Stomach (tissue), 9 donors: ENCODE data around the gene DISP3. TPM values are rescaled to one million over a fixed set of nuclear protein-coding genes. Genes with fewer than 3 reads are reported as not detected.

Experiments
- DNase-seq, 2 donors: peaks; one replicate each; pipeline versions ENCODE4 v3.0.0 to v3.0.0-alpha.2; 2013 to 2019
- H3K27ac ChIP-seq, 5 donors: fragments of 200-600 bp in 4 of 5; sonication (generic) in 4 of 5; one replicate each; pipeline ENCODE4 v1.5.1; 2013 to 2019; ENCODE audit warnings: mild to moderate bottlenecking in 1 of 5, moderate library complexity in 1 of 5
- H3K27me3 ChIP-seq, 3 donors: fragments of 200-600 bp; sonication (generic); one replicate each; pipeline ENCODE4 v1.5.1; 2017 to 2019; ENCODE audit warnings: mixed run types in 1 of 3
- H3K36me3 ChIP-seq, 4 donors: fragments of 200-600 bp; sonication (generic); 1 replicate in 3 of 4; 2 replicates in 1 of 4; pipeline ENCODE4 v1.5.1; 2016 to 2019
- H3K4me1 ChIP-seq, 4 donors: fragments of 200-600 bp; sonication (generic); one replicate each; pipeline ENCODE4 v1.5.1; 2016 to 2019
- H3K4me3 ChIP-seq, 4 donors: fragments of 200-600 bp; sonication (generic) in 3 of 4; one replicate each; pipeline ENCODE4 v1.5.1; 2016 to 2019; ENCODE audit warnings: mild to moderate bottlenecking in 1 of 4
- H3K9me3 ChIP-seq, 4 donors: fragments of 200-600 bp; sonication (generic); one replicate each; pipeline ENCODE4 v1.5.1; 2016 to 2019
- CTCF ChIP-seq, 7 experiments: fragments of 450-650 bp in 4 of 7; fragments of 200-600 bp in 3 of 7; sonication (generic) in 3 of 7; IDR thresholded peaks; one replicate each; pipeline ENCODE4 v1.5.1; 2016 to 2019; ENCODE audit warnings: antibody characterized with exemption in 7 of 7, control low read depth in 2 of 7, mild to moderate bottlenecking in 1 of 7
- EP300 ChIP-seq: sonication (generic); formaldehyde crosslinking; IDR thresholded peaks from one replicate; pipeline ENCODE4 v1.6.1; 2017; ENCODE audit warnings: antibody characterized with exemption
- POLR2A ChIP-seq, 4 donors: fragments of 450-650 bp; IDR thresholded peaks; one replicate each; pipeline ENCODE4 v1.6.1; 2016; ENCODE audit warnings: antibody characterized with exemption in 4 of 4, control low read depth in 2 of 4, mild to moderate bottlenecking in 1 of 4, moderate library complexity in 1 of 4
- POLR2AphosphoS5 ChIP-seq, 3 donors: sonication (generic); formaldehyde crosslinking; IDR thresholded peaks; one replicate each; pipeline ENCODE4 v1.6.1; 2016; ENCODE audit warnings: antibody characterized with exemption in 3 of 3
- WGBS, 5 donors: extraction: QIAGEN DNeasy Blood & Tissue Kit in 3 of 5; methylation state at CpG; one replicate each; pipeline versions ENCODE4 v1.1.5 to v1.1.7; 2013 to 2018; 5-methylcytosine and 5-hydroxymethylcytosine counted together
- intact Hi-C: fragments of 100-400 bp; cut with DNase I; formaldehyde crosslinking; loops from one replicate; pipeline ENCODE4 v1.15.1; 2023; ENCODE audit warnings: low total_unique reads
- polyA plus RNA-seq, 3 donors: library from polyadenylated mRNA; stranded (reverse); fragments of 200-250 nt; gene quantifications; one replicate each; pipeline ENCODE4 v1.2.3, GENCODE V29; 2013
- total RNA-seq, 5 donors: library from RNA; depleted of rRNA; stranded (reverse); fragments of >200 nt; gene quantifications; one replicate each; pipeline versions ENCODE4 v1.1.0 to v1.2.3, GENCODE V29; 2014 to 2016
- donor health status: healthy with polysubstance abuse.
- donor health status: Bipolar disorder and iron deficiency.
- donor health status: healthy.

DISP3 gene
- total and polyA plus RNA-seq, 8 donors: 0.08 to 0.45 TPM; not detected in 6

- Histone ChIP-seq H3K36me3 (no peaks in the 10 kb centered on the region), H3K4me3 (no peak overlapping the region), H3K27ac (no peak overlapping the region), H3K27me3 (peaks cover 0 to 89% (median 10%) of the 10 kb centered on the region in 3 donors), H3K9me3 (peaks cover 0 to 5% (median 0%) of the 10 kb centered on the region in 4 donors), H3K4me1 (no peaks in the 10 kb centered on the region)
- TF ChIP-seq POLR2AphosphoS5 (IDR thresholded peaks at IDR 0.05) (no peak), CTCF (IDR thresholded peaks at IDR 0.05) (no peak), POLR2A (IDR thresholded peaks at IDR 0.05) (no peak), EP300 (no peak)
- intact Hi-C loops: no loop called here
- DNase-seq: no peak
- 66 to 84% (median 80%) methylated on average over 12 of the region's 12 CpGs for WGBS, 5 donors
Observed at GRCh38 chr1:11540773-11541160, 61.8 kb downstream of the DISP3 start.

- WGBS, 5 donors: 80 to 91% (median 85%) methylated on average over 3 to 7 of the region's 7 CpGs
- no peaks in the 10 kb centered on the region for H3K36me3 ChIP-seq
Observed at GRCh38 chr1:11541236-11541635, 62.3 kb downstream of the DISP3 start.

GRCh38 chr1:11541956-11542355 lies 63.0 kb downstream of the DISP3 start:
- H3K9me3 ChIP-seq: peaks cover 0 to 5% (median 0%) of the 10 kb centered on the region in 4 donors
- H3K36me3 ChIP-seq: no peaks in the 10 kb centered on the region
- H3K27me3 ChIP-seq: peaks cover 0 to 84% (median 10%) of the 10 kb centered on the region in 3 donors
- H3K4me3 ChIP-seq: no peak overlapping the region
- no peaks in the 10 kb centered on the region for H3K4me1 ChIP-seq
- no peak for DNase-seq
- intact Hi-C loops: no loop called here
- WGBS, 5 donors: 62 to 73% (median 64%) methylated on average over 7 of the region's 7 CpGs
- H3K27ac ChIP-seq: no peak overlapping the region
- TF ChIP-seq CTCF (IDR thresholded peaks at IDR 0.05) (no peak), EP300 (no peak), POLR2A (IDR thresholded peaks at IDR 0.05) (no peak), POLR2AphosphoS5 (IDR thresholded peaks at IDR 0.05) (no peak)

More at GRCh38 chr1:11541236-11541635, 62.3 kb downstream of the DISP3 start:
- H3K4me3 ChIP-seq: no peak overlapping the region
- H3K27me3 ChIP-seq: peaks cover 0 to 89% (median 10%) of the 10 kb centered on the region in 3 donors
- no peaks in the 10 kb centered on the region for H3K4me1 ChIP-seq
- no peak overlapping the region for H3K27ac ChIP-seq
- no peak for DNase-seq
- TF ChIP-seq POLR2AphosphoS5 (IDR thresholded peaks at IDR 0.05): no peak
- TF ChIP-seq POLR2A (IDR thresholded peaks at IDR 0.05): no peak
- TF ChIP-seq CTCF (IDR thresholded peaks at IDR 0.05): no peak
- TF ChIP-seq EP300: no peak
- intact Hi-C loops: no loop called here
- H3K9me3 ChIP-seq: peaks cover 0 to 5% (median 0%) of the 10 kb centered on the region in 4 donors

GRCh38 chr1:11543392-11543791 lies 64.4 kb downstream of the DISP3 start:
- no peak for TF ChIP-seq EP300
- no peak for TF ChIP-seq CTCF (IDR thresholded peaks at IDR 0.05)

More at GRCh38 chr1:11543392-11543791, 64.4 kb downstream of the DISP3 start:
- Histone ChIP-seq H3K4me3 (no peak overlapping the region), H3K27me3 (peaks cover 0 to 79% (median 10%) of the 10 kb centered on the region in 3 donors), H3K27ac (no peak overlapping the region), H3K4me1 (no peaks in the 10 kb centered on the region), H3K36me3 (no peaks in the 10 kb centered on the region), H3K9me3 (no peaks in the 10 kb centered on the region)
- intact Hi-C loops: no loop called here
- DNase-seq: no peak
- WGBS, 5 donors: 54 to 73% (median 61%) methylated on average over 3 to 4 of the region's 4 CpGs
